Bronchial epithelial cell (primary cell): ENCODE measurements around the gene AHI1. TPM values are rescaled to one million over a fixed set of nuclear protein-coding genes. Genes with fewer than 3 reads are reported as not detected.
A peak's percentile ranks its signal among the peaks of the same experiment; 100 is the strongest.

Source experiments
- DNase-seq: peaks from one replicate; pipeline ENCODE4 v3.0.0-alpha.2; 2010; ENCODE audit warnings: low read depth
- FAIRE-seq: peaks from 2 replicates; lab custom pipeline; 2011; peaks lifted over from hg19 to GRCh38; lab: Jason Lieb, UNC
- H3K27me3 ChIP-seq: 2 replicates; pipeline ENCODE4 v1.5.1; 2011; ENCODE audit warnings: low read length; ENCODE audit not compliant: control insufficient read depth, insufficient read depth
- H3K36me3 ChIP-seq: 2 replicates; pipeline ENCODE4 v1.5.1; 2011; ENCODE audit warnings: low read length; ENCODE audit not compliant: control insufficient read depth, insufficient read depth
- H3K4me3 ChIP-seq: 2 replicates; pipeline ENCODE4 v1.5.1; 2011; ENCODE audit warnings: mild to moderate bottlenecking, low read depth, low read length, control low read depth
- total RNA-seq: library from RNA; depleted of rRNA; stranded (reverse); fragments of >200 nt; gene quantifications from 2 replicates; pipeline ENCODE4 v1.2.1, GENCODE V29; 2014
- TF ChIP-seq, protein P1 (sequence below): IDR thresholded peaks from 2 replicates; pipeline ENCODE4 v1.5.1; 2011; ENCODE audit warnings: mild to moderate bottlenecking, moderate library complexity, low read length, control low read depth, inconsistent platforms; ENCODE audit not compliant: insufficient read depth, severe bottlenecking

AHI1 gene
- total RNA-seq, 1 donor from 2014 or later = 5.5 TPM

DNA sequence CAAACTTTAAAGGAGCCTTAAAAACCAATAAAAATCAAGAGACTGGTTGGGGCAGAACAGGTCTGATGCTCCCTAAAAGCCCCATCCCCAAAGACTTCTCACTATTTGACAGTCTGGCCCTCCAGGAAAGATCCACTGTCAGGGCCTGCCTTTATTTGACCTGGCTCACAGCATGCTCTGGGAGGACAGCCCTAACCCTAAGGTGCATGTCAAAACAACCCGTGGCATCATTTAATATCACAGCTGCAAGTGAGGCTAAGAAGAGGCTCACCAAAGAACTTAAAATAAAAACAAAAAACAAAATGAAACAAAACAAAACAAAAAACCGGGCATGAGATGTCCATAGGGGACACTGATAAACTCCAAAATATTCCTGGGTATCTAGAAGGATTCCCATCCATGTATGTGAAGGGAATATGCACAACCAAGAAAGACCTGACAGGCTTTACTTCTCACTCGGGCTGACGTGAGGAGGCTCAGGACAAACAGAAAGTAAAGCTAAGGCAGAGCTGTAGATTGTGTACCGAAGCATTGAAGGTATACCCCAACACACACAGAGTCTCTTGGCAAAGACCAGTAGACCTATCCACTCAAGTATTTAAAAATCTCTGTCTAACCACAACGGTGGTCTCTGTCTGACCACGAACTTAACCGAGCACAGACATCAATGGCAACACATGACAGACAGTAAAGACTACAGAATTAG lies 57.3 kb downstream of the AHI1 start:
- TF ChIP-seq, protein P1, sequence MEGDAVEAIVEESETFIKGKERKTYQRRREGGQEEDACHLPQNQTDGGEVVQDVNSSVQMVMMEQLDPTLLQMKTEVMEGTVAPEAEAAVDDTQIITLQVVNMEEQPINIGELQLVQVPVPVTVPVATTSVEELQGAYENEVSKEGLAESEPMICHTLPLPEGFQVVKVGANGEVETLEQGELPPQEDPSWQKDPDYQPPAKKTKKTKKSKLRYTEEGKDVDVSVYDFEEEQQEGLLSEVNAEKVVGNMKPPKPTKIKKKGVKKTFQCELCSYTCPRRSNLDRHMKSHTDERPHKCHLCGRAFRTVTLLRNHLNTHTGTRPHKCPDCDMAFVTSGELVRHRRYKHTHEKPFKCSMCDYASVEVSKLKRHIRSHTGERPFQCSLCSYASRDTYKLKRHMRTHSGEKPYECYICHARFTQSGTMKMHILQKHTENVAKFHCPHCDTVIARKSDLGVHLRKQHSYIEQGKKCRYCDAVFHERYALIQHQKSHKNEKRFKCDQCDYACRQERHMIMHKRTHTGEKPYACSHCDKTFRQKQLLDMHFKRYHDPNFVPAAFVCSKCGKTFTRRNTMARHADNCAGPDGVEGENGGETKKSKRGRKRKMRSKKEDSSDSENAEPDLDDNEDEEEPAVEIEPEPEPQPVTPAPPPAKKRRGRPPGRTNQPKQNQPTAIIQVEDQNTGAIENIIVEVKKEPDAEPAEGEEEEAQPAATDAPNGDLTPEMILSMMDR = no peak
- no peak for DNase-seq
- Histone ChIP-seq H3K4me3 (no peak overlapping the region), H3K36me3 (no peaks in the 10 kb centered on the region), H3K27me3 (no peaks in the 10 kb centered on the region)
- FAIRE-seq = no peak

DNA sequence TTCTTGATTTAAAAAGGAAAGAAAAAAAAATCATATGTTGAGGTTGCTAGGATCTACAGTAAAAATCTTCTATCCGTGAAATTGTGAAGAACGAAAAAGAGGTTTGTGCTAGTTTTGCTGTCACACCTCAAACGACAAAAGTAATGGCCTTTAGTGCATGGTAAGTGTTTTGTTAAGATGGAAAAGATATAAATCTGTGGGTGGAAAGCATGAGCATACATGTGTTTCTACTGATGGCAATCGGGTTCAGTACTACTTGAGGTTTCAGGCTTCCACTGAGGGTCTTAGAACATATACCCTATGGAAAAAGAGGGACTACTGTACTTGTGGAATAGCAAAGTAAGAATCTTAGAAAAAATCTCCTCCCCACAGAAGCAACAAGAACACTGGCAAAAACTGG lies 58.0 kb downstream of the AHI1 start:
- FAIRE-seq (no peak), DNase-seq (no peak)
- TF ChIP-seq, protein P1 = no peak
- Histone ChIP-seq H3K4me3 (no peak overlapping the region), H3K36me3 (no peaks in the 10 kb centered on the region), H3K27me3 (no peaks in the 10 kb centered on the region)

DNA sequence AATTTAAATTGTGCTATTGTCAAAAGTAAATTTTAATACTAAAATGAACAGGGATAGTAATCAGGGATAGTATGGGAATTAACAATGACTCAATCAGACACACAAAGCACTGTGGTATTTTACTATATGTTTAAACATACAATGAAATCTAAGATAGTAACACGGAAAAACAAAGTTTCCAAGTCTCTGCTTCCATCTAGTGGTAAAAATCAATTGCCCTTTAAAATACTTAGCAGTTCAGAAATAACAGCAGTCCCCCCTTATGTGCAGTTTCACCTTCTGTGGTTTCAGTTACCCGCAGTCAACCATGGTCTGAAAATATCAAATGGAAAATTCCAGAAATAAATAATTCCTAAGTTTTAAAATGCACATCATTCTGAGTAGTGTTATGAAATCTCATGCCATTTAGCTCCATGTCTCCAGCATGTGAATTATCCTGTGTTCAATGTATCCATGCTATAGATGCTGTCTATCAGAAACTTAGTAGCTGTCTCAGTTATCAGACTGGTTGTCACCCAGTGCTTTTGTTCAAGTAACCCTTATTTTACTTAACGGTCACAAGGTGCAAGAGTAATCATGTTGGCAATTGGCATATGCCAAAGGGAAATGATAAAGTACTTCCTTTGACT lies 58.5 kb downstream of the AHI1 start:
- H3K4me3 ChIP-seq = no peak overlapping the region
- TF ChIP-seq, protein P1 = peak; percentile 37
- H3K36me3 ChIP-seq = no peaks in the 10 kb centered on the region
- peak; percentile 66 for DNase-seq
- FAIRE-seq = no peak
- H3K27me3 ChIP-seq = no peaks in the 10 kb centered on the region

- no peak for DNase-seq
Observed at GRCh38 chr6:135434991-135435390, 62.5 kb downstream of the AHI1 start.

GRCh38 chr6:135434095-135434494 lies 63.4 kb downstream of the AHI1 start:
- Histone ChIP-seq H3K36me3 (no peaks in the 10 kb centered on the region), H3K27me3 (no peaks in the 10 kb centered on the region), H3K4me3 (no peak overlapping the region)
- TF ChIP-seq, protein P1 = no peak
- no peak for DNase-seq
- FAIRE-seq = no peak

More at GRCh38 chr6:135434991-135435390, 62.5 kb downstream of the AHI1 start:
- FAIRE-seq = no peak
- H3K4me3 ChIP-seq = no peak overlapping the region
- TF ChIP-seq, protein P1 = no peak
- no peaks in the 10 kb centered on the region for H3K27me3 ChIP-seq
- H3K36me3 ChIP-seq = no peaks in the 10 kb centered on the region
